HUES48 (cell line): ENCODE results near the gene PSME3.

Source experiments
- H3K27ac ChIP-seq: one replicate; pipeline ENCODE4 v1.7.0; 2013; ENCODE audit warnings: low read depth, low read length, inconsistent platforms
- H3K27me3 ChIP-seq: 2 replicates; pipeline ENCODE4 v1.6.1; 2013; ENCODE audit warnings: mild to moderate bottlenecking, low read length; ENCODE audit not compliant: control insufficient read depth, insufficient read depth
- H3K36me3 ChIP-seq: 2 replicates; pipeline ENCODE4 v1.6.1; 2013; ENCODE audit warnings: low read length; ENCODE audit not compliant: control insufficient read depth, insufficient read depth
- H3K4me1 ChIP-seq: 2 replicates; pipeline ENCODE4 v1.6.1; 2013; ENCODE audit warnings: mild to moderate bottlenecking, low read length; ENCODE audit not compliant: control insufficient read depth, insufficient read depth
- H3K4me3 ChIP-seq: 2 replicates; pipeline ENCODE4 v1.5.1; 2013; ENCODE audit warnings: mild to moderate bottlenecking, low read depth, low read length
- H3K9ac ChIP-seq: 2 replicates; pipeline ENCODE4 v1.6.1; 2013; ENCODE audit warnings: mild to moderate bottlenecking, low read depth, low read length, moderate library complexity
- H3K9me3 ChIP-seq: 2 replicates; pipeline ENCODE4 v1.6.1; 2013; ENCODE audit warnings: low read length; ENCODE audit not compliant: control insufficient read depth, insufficient read depth

The PSME3 gene

DNA sequence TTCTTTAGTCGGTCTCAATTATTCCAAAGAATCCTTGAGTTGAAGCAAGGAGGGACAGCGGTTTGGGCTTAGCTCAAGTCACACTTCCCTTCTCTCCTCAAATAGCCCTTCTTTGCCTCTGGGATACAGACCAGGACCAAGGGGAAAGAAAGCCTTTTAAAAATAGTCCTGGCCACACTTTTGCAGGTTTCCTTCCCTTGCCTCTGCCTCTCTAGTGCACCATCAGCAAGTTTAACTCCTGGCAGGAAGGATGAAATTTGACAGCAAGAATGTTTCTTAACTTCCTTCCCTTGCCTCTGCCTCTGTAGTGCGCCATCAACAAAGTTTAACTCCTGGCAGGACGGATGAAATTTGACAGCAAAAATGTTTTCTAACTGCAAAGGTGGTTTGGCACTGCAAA lies 60.2 kb downstream of the PSME3 start:
- no peak overlapping the region for H3K27ac ChIP-seq
- no peaks in the 10 kb centered on the region for H3K36me3 ChIP-seq

More for the DNA sequence above, 60.2 kb downstream of the PSME3 start:
- H3K9me3 ChIP-seq, result no peaks in the 10 kb centered on the region
- peaks cover 8% of the 10 kb centered on the region; the same call in 1 of the 2 replicates for H3K4me1 ChIP-seq
- no peak overlapping the region for H3K4me3 ChIP-seq
- no peaks in the 10 kb centered on the region for H3K27me3 ChIP-seq
- no peak overlapping the region for H3K9ac ChIP-seq
